Breast epithelium (tissue), 3 donors: ENCODE measurements around the gene BCAS3.

Source experiments
- POLR2A ChIP-seq: fragments of 450-650 bp; IDR thresholded peaks from one replicate; pipeline ENCODE4 v1.6.1; 2016; ENCODE audit warnings: antibody characterized with exemption, mild to moderate bottlenecking, moderate library complexity
- TF ChIP-seq, protein P1 (sequence below), 3 donors: fragments of 450-650 bp; IDR thresholded peaks; one replicate each; pipeline ENCODE4 v1.5.1; 2016 to 2017; ENCODE audit warnings: antibody characterized with exemption in 3 of 3, mild to moderate bottlenecking in 3 of 3, moderate library complexity in 3 of 3

DNA sequence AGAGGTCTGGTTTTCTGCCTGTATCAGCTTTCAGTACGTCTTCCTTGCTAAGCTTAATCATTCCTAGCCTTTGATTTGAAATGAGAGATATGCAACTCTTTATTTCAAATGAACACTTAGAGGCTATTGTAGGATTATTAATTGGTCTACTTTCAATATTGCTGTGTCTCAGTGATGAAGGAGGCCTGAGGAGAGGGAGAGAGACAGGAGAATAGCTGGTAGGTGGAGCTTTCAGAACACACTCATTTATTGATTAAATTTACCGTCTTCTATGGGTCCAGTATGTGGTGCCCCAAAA, 187.0 kb downstream of the BCAS3 start:
- no peak for TF ChIP-seq POLR2A
- TF ChIP-seq, protein P1, sequence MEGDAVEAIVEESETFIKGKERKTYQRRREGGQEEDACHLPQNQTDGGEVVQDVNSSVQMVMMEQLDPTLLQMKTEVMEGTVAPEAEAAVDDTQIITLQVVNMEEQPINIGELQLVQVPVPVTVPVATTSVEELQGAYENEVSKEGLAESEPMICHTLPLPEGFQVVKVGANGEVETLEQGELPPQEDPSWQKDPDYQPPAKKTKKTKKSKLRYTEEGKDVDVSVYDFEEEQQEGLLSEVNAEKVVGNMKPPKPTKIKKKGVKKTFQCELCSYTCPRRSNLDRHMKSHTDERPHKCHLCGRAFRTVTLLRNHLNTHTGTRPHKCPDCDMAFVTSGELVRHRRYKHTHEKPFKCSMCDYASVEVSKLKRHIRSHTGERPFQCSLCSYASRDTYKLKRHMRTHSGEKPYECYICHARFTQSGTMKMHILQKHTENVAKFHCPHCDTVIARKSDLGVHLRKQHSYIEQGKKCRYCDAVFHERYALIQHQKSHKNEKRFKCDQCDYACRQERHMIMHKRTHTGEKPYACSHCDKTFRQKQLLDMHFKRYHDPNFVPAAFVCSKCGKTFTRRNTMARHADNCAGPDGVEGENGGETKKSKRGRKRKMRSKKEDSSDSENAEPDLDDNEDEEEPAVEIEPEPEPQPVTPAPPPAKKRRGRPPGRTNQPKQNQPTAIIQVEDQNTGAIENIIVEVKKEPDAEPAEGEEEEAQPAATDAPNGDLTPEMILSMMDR (IDR thresholded peaks at IDR 0.05) = no peak
